ENCODE measurements around the gene PAX2. TPM values are rescaled to one million over a fixed set of nuclear protein-coding genes. Genes with fewer than 3 reads are reported as not detected.

The PAX2 gene
- total RNA-seq, 1 donor from 2014 or later: not detected

DNA sequence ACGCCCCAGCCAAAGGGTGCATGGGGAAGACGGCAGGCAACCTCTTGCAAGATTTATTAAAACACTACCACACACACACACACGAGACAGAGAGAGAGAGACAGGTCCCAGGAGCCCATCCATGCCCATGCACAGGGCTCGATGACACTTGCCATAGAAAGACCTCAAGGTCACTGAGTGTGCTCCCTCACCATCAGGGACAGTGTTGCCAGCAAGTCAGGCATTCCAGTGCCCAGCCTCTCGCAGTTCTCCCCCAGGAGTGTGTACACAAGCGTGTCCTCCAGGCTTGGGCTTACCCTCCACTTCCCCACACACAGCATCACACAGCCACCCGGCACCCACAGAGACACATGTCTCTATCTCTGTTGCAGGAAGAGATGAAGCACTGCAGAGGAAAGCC is 120.6 kb downstream of the PAX2 start:
- TF ChIP-seq, protein P1, sequence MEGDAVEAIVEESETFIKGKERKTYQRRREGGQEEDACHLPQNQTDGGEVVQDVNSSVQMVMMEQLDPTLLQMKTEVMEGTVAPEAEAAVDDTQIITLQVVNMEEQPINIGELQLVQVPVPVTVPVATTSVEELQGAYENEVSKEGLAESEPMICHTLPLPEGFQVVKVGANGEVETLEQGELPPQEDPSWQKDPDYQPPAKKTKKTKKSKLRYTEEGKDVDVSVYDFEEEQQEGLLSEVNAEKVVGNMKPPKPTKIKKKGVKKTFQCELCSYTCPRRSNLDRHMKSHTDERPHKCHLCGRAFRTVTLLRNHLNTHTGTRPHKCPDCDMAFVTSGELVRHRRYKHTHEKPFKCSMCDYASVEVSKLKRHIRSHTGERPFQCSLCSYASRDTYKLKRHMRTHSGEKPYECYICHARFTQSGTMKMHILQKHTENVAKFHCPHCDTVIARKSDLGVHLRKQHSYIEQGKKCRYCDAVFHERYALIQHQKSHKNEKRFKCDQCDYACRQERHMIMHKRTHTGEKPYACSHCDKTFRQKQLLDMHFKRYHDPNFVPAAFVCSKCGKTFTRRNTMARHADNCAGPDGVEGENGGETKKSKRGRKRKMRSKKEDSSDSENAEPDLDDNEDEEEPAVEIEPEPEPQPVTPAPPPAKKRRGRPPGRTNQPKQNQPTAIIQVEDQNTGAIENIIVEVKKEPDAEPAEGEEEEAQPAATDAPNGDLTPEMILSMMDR (IDR thresholded peaks at IDR 0.05): no peak
- no peak for ATAC-seq
- no peak for DNase-seq
- Histone ChIP-seq H3K9me3 (no peaks in the 10 kb centered on the region), H3K36me3 (no peaks in the 10 kb centered on the region), H3K27me3 (ENCODE audit: low read depth) (peaks cover 50% of the 10 kb centered on the region), H3K4me3 (no peak overlapping the region), H3K27ac (no peak overlapping the region), H3K4me1 (no peaks in the 10 kb centered on the region)
- intact Hi-C loops (cut with DNase I): no loop called here

DNA sequence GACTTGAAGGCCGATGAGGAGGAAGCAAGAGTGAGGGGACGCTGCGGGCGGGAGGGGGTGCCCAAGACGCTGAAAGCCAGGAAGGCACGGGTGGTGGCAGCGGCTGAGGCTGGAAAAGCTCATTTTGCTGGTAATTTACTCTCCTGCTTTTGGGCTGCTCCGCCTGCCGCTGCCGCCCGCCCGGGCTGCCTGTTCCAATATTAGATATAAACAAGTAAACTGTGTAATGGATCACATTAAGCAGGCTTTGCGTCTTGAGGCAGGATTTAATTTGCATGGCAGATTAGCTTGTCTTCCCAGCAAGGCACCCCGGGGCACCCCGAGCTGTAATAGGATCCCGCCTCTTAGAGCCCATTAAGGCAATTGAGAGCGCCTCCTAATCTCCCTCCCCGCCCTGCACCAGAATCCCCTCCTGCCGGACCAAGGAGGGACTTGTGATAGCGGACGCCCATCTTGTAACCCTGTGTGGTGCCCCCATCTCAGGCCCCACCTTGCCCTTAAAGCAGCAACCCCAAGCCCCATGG is 121.3 kb downstream of the PAX2 start:
- DNase-seq (no peak), ATAC-seq (no peak)
- intact Hi-C loops (cut with DNase I): no loop called here

DNA sequence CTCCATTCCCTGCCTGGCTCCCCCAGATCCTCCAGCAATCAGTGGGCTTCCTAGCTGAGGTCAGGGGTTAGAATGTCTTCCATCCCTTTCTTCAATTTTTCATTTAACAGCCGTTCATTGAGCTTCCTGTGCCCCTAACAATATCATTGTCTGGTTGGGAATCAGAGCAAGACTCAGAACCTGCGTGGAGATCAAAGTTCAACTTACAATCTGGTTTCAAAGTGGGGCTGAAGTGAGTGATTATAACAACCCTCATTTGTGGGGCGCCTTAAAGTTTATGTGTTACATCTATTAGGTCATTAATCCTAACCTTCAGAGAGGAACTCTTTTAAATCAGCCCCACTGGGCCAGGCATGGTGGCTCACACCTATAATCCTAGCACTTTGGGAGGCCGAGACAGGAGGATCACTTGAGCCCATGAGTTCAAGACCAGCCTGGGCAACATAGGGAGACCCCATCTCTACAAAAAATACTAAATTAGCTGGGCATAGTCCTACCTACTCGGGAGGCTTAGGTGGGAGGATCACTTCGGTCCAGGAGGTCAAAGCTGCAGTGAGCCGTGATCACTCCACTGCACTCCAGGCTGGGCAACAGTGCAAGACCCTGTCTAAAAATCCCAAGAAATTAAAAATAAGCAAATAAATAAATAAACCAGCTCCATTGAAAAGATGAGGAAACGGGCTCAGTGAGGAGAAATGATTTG is 122.0 kb downstream of the PAX2 start:
- intact Hi-C loops (cut with DNase I): no loop called here
- ATAC-seq (no peak), DNase-seq (no peak)
- peaks cover 36% of the 10 kb centered on the region for H3K27me3 ChIP-seq (ENCODE audit: low read depth)
- H3K36me3 ChIP-seq: no peaks in the 10 kb centered on the region
- TF ChIP-seq, protein P1 (IDR thresholded peaks at IDR 0.05): no peak
- no peaks in the 10 kb centered on the region for H3K9me3 ChIP-seq
- H3K4me3 ChIP-seq: no peak overlapping the region
- H3K4me1 ChIP-seq: no peaks in the 10 kb centered on the region
- no peak overlapping the region for H3K27ac ChIP-seq

More for the DNA sequence above, 121.3 kb downstream of the PAX2 start:
- H3K4me3 ChIP-seq: no peak overlapping the region
- H3K27me3 ChIP-seq (ENCODE audit: low read depth): peaks cover 43% of the 10 kb centered on the region
- H3K36me3 ChIP-seq: no peaks in the 10 kb centered on the region
- H3K27ac ChIP-seq: no peak overlapping the region
- no peaks in the 10 kb centered on the region for H3K4me1 ChIP-seq
- no peaks in the 10 kb centered on the region for H3K9me3 ChIP-seq
- TF ChIP-seq, protein P1 (IDR thresholded peaks at IDR 0.05): no peak

DNA sequence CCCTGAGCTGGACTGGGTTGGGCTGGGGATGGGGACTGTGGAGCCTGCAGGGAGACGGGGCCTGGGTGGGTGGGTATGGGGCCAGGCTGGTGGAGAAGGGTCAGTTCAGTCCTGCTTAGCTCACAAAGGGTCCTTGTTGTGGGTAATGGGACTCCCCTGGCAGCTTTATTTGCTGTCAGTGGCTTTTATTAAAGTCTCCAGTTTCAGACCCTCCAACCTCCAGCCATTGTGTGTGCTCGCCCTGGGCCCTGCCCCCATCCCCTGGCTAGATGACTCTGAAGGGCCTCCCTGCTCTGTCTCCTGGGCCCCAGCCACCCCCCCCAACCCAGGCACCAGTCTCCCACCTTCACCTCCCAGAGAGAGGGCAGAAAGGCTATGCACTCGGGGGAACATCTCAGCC is 123.0 kb downstream of the PAX2 start:
- Histone ChIP-seq H3K9me3 (no peaks in the 10 kb centered on the region), H3K4me1 (no peaks in the 10 kb centered on the region), H3K4me3 (no peak overlapping the region), H3K27me3 (ENCODE audit: low read depth) (peaks cover 37% of the 10 kb centered on the region), H3K27ac (no peak overlapping the region), H3K36me3 (no peaks in the 10 kb centered on the region)
- no peak for DNase-seq
- intact Hi-C loops (cut with DNase I): no loop called here
- no peak for ATAC-seq
- TF ChIP-seq, protein P1 (IDR thresholded peaks at IDR 0.05): no peak

DNA sequence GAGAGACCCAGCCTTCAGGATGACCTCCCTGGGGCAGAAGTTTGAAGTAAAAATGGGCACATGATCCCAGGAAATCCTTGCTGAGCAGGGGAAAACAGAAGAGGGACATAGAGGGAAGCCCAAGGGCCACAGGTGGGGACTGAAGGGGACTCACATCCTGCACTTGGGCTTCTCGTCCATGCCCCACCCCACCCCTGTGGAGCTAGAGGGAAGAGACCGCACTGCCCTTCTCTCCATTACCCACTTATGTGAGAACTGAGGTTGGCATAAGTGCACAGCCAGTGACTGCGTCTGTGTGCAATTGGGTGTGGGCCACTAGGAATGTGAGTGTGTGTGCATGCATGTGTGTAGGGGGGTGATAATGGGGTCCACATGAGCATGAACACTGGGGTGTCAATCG is 124.0 kb downstream of the PAX2 start:
- Histone ChIP-seq H3K27ac (no peak overlapping the region), H3K36me3 (no peaks in the 10 kb centered on the region), H3K4me3 (no peak overlapping the region), H3K9me3 (no peaks in the 10 kb centered on the region), H3K4me1 (no peaks in the 10 kb centered on the region), H3K27me3 (ENCODE audit: low read depth) (peaks cover 42% of the 10 kb centered on the region)
- no peak for ATAC-seq
- no peak for DNase-seq
- TF ChIP-seq, protein P1 (IDR thresholded peaks at IDR 0.05): no peak
- intact Hi-C loops (cut with DNase I): no loop called here

All from lower lobe of right lung (tissue), 2 donors.